Natural killer cell (primary cell): ENCODE results near the gene LMBR1. TPM values are rescaled to one million over a fixed set of nuclear protein-coding genes. Genes with fewer than 3 reads are reported as not detected.

ENCODE experiments used
- ATAC-seq, 3 donors: fragments of 150-1000 bp in 2 of 3; fragments of 200-7000 bp in 1 of 3; cut with Tn5 transposase; 1 replicate in 1 of 3; 2 replicates in 2 of 3; pipeline ENCODE4 v1.10.0; 2021; ENCODE audit warnings: mild to moderate bottlenecking in 2 of 3, moderate library complexity in 2 of 3
- DNase-seq, 2 donors: peaks; one replicate each; pipeline versions ENCODE4 v3.0.0 to v3.0.0-alpha.2; 2013 to 2021; ENCODE audit warnings: mixed read lengths in 1 of 2
- H3K27ac ChIP-seq: one replicate; pipeline ENCODE4 v1.5.1; 2013; ENCODE audit warnings: mild to moderate bottlenecking, low read length
- H3K27me3 ChIP-seq: one replicate; pipeline ENCODE4 v1.6.1; 2013; ENCODE audit warnings: low read length; ENCODE audit not compliant: control insufficient read depth, insufficient read depth
- H3K36me3 ChIP-seq: one replicate; pipeline ENCODE4 v1.6.1; 2013; ENCODE audit warnings: low read length; ENCODE audit not compliant: control insufficient read depth, insufficient read depth
- H3K4me1 ChIP-seq: one replicate; pipeline ENCODE4 v1.6.1; 2013; ENCODE audit warnings: low read length; ENCODE audit not compliant: control insufficient read depth, insufficient read depth
- H3K4me3 ChIP-seq: one replicate; pipeline ENCODE4 v1.5.1; 2013; ENCODE audit warnings: low read length
- H3K9me3 ChIP-seq: one replicate; pipeline ENCODE4 v1.6.1; 2013; ENCODE audit warnings: low read length; ENCODE audit not compliant: control insufficient read depth, insufficient read depth
- H3K27ac Mint-ChIP-seq, 2 donors: one replicate each; pipeline ENCODE4 v1.8.0; 2022; ENCODE audit warnings: mild to moderate bottlenecking in 2 of 2, mixed read lengths in 2 of 2, moderate library complexity in 1 of 2
- H3K27me3 Mint-ChIP-seq, 2 donors: one replicate each; pipeline ENCODE4 v1.8.0; 2022; ENCODE audit warnings: low read depth in 2 of 2, mixed read lengths in 2 of 2
- H3K36me3 Mint-ChIP-seq: one replicate; pipeline ENCODE4 v1.8.0; 2022; ENCODE audit warnings: mixed read lengths
- H3K4me1 Mint-ChIP-seq, 2 donors: one replicate each; pipeline ENCODE4 v1.8.0; 2022; ENCODE audit warnings: mixed read lengths in 2 of 2
- H3K4me3 Mint-ChIP-seq: one replicate; pipeline ENCODE4 v1.8.0; 2022; ENCODE audit warnings: mild to moderate bottlenecking, moderate library complexity, mixed read lengths
- H3K9me3 Mint-ChIP-seq, 2 donors: one replicate each; pipeline ENCODE4 v1.8.0; 2022; ENCODE audit warnings: mixed read lengths in 2 of 2
- WGBS: methylation state at CpG from one replicate; pipeline ENCODE4 v1.1.7; 2013; ENCODE audit warnings: missing lambda C conversion rate; ENCODE audit not compliant: insufficient coverage; 5-methylcytosine and 5-hydroxymethylcytosine counted together
- intact Hi-C: fragments of 100-400 bp; cut with micrococcal nuclease; formaldehyde crosslinking; loops from one replicate; pipeline ENCODE4 v1.14.2; 2022
- total RNA-seq, 4 donors: library from RNA; stranded (reverse); fragments of 120-200 nt in 1 of 4; gene quantifications; one replicate each; pipeline versions ENCODE4 v1.2.3 to v1.2.4, GENCODE V29; 2013 to 2022
- TF ChIP-seq, protein P1 (sequence below): fragments of 200-600 bp; IDR thresholded peaks from one replicate; pipeline ENCODE4 v1.8.0; 2022; ENCODE audit warnings: antibody characterized with exemption

LMBR1 gene
- total RNA-seq, 3 donors from 2014 or later (not counting 1 experiment from before 2014, with no cell fraction given): 60.4 to 71.7 (median 66.1) TPM

DNA sequence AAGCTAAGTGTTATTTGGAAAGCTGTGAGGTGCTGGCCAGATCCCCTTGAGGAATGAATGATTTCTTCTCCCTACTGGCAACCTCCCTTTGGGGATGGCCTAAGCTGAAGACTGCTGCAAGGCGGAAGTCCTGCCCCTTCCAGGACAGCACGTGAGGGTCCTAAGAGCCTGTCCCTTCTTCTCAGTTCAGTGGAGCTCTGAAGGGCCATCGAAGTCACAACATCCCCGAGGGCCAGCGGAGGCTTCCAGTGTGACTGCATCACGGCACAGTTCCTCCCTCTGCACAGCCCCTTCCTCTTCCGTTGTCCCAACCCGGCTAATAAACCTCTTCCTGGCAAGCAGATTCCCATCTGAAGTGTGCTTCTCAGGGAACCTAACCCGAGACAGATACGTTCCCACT lies 208.7 kb downstream of the LMBR1 start:
- no peak overlapping the region for H3K27ac ChIP-seq
- DNase-seq (no peak), ATAC-seq (no peak)
- peaks cover 0 to 6% of the 10 kb centered on the region in 2 donors for H3K4me1 Mint-ChIP-seq
- H3K36me3 Mint-ChIP-seq: peaks cover 9% of the 10 kb centered on the region
- TF ChIP-seq, protein P1, sequence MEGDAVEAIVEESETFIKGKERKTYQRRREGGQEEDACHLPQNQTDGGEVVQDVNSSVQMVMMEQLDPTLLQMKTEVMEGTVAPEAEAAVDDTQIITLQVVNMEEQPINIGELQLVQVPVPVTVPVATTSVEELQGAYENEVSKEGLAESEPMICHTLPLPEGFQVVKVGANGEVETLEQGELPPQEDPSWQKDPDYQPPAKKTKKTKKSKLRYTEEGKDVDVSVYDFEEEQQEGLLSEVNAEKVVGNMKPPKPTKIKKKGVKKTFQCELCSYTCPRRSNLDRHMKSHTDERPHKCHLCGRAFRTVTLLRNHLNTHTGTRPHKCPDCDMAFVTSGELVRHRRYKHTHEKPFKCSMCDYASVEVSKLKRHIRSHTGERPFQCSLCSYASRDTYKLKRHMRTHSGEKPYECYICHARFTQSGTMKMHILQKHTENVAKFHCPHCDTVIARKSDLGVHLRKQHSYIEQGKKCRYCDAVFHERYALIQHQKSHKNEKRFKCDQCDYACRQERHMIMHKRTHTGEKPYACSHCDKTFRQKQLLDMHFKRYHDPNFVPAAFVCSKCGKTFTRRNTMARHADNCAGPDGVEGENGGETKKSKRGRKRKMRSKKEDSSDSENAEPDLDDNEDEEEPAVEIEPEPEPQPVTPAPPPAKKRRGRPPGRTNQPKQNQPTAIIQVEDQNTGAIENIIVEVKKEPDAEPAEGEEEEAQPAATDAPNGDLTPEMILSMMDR: no peak
- H3K27me3 Mint-ChIP-seq: no peaks in the 10 kb centered on the region
- H3K4me3 ChIP-seq: no peak overlapping the region
- H3K9me3 Mint-ChIP-seq: no peaks in the 10 kb centered on the region
- no peak overlapping the region for H3K4me3 Mint-ChIP-seq
- H3K9me3 ChIP-seq: no peaks in the 10 kb centered on the region
- 97% methylated on average over 10 of the region's 10 CpGs for WGBS
- no peak overlapping the region for H3K27ac Mint-ChIP-seq
- peaks cover 11% of the 10 kb centered on the region for H3K36me3 ChIP-seq
- intact Hi-C loops: no loop called here
- H3K4me1 ChIP-seq: no peaks in the 10 kb centered on the region
- H3K27me3 ChIP-seq: no peaks in the 10 kb centered on the region

DNA sequence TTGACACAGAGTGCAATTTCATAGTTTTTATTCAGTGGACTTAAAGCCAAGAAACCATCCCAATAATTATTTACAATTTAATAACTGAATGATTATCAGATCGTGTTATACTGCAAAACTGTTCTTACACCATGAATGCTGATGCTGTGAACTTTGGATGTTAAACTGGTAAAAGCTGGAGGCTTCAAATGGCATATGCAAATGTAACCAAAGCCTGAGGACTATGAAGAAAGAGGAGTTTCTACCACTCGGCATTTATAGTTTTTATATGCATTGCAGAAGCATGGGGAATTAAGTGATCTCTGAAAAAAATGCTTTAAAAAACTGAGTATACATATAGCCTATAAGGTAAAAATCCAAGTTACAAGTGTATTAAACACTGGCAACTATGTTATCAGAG lies 210.1 kb downstream of the LMBR1 start:
- no peaks in the 10 kb centered on the region for H3K9me3 ChIP-seq
- 94% methylated on average over 2 of the region's 2 CpGs for WGBS
- no peak overlapping the region for H3K27ac ChIP-seq
- peaks cover 15% of the 10 kb centered on the region for H3K36me3 ChIP-seq
- H3K27me3 ChIP-seq: no peaks in the 10 kb centered on the region
- peaks cover 0 to 6% of the 10 kb centered on the region in 2 donors for H3K4me1 Mint-ChIP-seq
- DNase-seq (no peak), ATAC-seq (no peak)
- H3K27ac Mint-ChIP-seq: no peak overlapping the region
- TF ChIP-seq, protein P1: no peak
- H3K4me3 Mint-ChIP-seq: no peak overlapping the region
- H3K27me3 Mint-ChIP-seq: no peaks in the 10 kb centered on the region
- H3K4me1 ChIP-seq: no peaks in the 10 kb centered on the region
- intact Hi-C loops: no loop called here
- H3K4me3 ChIP-seq: no peak overlapping the region
- H3K9me3 Mint-ChIP-seq: no peaks in the 10 kb centered on the region
- peaks cover 9% of the 10 kb centered on the region for H3K36me3 Mint-ChIP-seq

DNA sequence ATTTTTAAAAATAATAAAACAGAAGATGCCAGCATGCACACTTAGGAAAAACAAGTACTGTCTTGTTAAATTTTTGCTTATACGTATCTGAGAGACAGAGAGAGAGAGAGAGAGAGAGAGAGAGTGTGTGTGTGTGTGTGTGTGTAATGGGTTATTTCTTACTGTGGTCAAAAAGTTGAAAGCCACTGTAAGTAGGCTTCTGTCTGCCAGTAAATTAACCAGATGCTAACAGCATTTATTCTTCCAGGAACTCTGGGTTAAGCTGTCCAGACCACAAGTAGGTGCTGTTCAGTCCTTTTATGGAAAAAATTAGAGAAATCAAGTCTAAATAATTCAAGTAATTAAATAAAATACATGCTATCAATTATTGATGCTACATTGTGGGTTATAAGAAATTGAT lies 212.7 kb downstream of the LMBR1 start:
- Histone ChIP-seq H3K27ac (no peak overlapping the region), H3K9me3 (no peaks in the 10 kb centered on the region), H3K36me3 (peaks cover 21% of the 10 kb centered on the region), H3K4me1 (no peaks in the 10 kb centered on the region), H3K27me3 (no peaks in the 10 kb centered on the region), H3K4me3 (no peak overlapping the region)
- Mint-ChIP-seq H3K27me3 (no peaks in the 10 kb centered on the region), H3K27ac (no peak overlapping the region), H3K36me3 (peaks cover 9% of the 10 kb centered on the region), H3K9me3 (no peaks in the 10 kb centered on the region), H3K4me1 (peaks cover 0 to 6% of the 10 kb centered on the region in 2 donors), H3K4me3 (no peak overlapping the region)
- intact Hi-C loops: no loop called here
- WGBS: 69% methylated on average over 1 of the region's 1 CpG
- ATAC-seq (no peak), DNase-seq (no peak)
- TF ChIP-seq, protein P1: no peak

DNA sequence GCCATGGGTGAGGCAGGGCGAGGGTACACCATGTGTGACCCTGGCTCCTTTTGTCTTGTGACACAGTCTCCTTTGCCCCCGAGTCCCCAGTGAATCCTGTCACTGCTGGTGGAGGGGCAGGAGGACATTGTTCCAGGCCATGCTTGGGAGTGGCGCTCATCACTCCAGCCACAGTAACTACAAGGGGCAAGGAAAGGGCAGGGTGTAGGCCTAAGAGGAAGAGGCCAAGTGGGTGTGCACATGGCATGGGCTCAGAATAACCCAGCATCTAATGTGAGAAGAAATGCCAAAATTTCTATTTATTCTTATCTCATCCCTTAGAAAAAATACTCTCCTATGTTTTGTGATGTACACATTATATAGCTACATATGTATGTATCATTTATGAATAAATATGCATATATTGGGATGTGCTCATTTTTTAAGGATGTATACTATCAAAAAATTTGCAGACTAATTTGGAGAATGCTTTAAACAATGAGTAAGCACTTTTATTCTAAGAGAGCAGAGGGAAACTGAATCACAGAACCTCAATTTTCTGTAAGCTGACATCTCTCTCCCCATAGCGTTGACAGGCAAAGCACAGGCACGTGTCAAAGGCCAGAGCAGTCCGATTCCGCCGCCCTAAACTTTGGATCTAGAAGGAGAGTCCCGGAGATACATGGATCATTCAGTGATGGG lies 215.5 kb downstream of the LMBR1 start:
- no peaks in the 10 kb centered on the region for H3K9me3 ChIP-seq
- WGBS: 97% methylated on average over 9 of the region's 9 CpGs
- ATAC-seq (no peak), DNase-seq (no peak)
- no peaks in the 10 kb centered on the region for H3K27me3 Mint-ChIP-seq
- H3K36me3 ChIP-seq: peaks cover 16% of the 10 kb centered on the region
- no peaks in the 10 kb centered on the region for H3K4me1 ChIP-seq
- TF ChIP-seq, protein P1: no peak
- no peaks in the 10 kb centered on the region for H3K27me3 ChIP-seq
- intact Hi-C loops: no loop called here
- H3K27ac Mint-ChIP-seq: no peak overlapping the region
- peaks cover 0 to 6% of the 10 kb centered on the region in 2 donors for H3K4me1 Mint-ChIP-seq
- no peak overlapping the region for H3K4me3 Mint-ChIP-seq
- H3K27ac ChIP-seq: no peak overlapping the region
- no peaks in the 10 kb centered on the region for H3K9me3 Mint-ChIP-seq
- no peak overlapping the region for H3K4me3 ChIP-seq
- H3K36me3 Mint-ChIP-seq: no peaks in the 10 kb centered on the region
